Peyer's patch (tissue), 4 donors: ENCODE measurements around the gene PPP1R1B.

Source experiments
- CTCF ChIP-seq, 6 experiments: fragments of 450-650 bp in 4 of 6; fragments of 200-600 bp in 2 of 6; sonication (generic) in 1 of 6; IDR thresholded peaks; one replicate each; pipeline ENCODE4 v1.5.1; 2017 to 2019; ENCODE audit warnings: antibody characterized with exemption in 6 of 6, mild to moderate bottlenecking in 3 of 6, moderate library complexity in 1 of 6
- POLR2A ChIP-seq, 2 donors: fragments of 450-650 bp; IDR thresholded peaks; one replicate each; pipeline ENCODE4 v1.5.1; 2017; ENCODE audit warnings: antibody characterized with exemption in 2 of 2, mild to moderate bottlenecking in 2 of 2, moderate library complexity in 2 of 2

- TF ChIP-seq CTCF (IDR thresholded peaks at IDR 0.05) (no peak), POLR2A (IDR thresholded peaks at IDR 0.05) (no peak)
Measured at GRCh38 chr17:39666231-39666600, 39.5 kb downstream of the PPP1R1B start.
